CD4-positive, alpha-beta T cell treated with Interleukin-2 at 100 ng/mL for 4 hours (primary cell): ENCODE data around the gene ARRB1.
"Not testable (repeated sequence)": the region's sequence is repeated elsewhere in the genome, so short reads cannot be mapped to it uniquely, and the experiment has no call there.

Source experiments
- DNase-seq: peaks from one replicate; pipeline ENCODE4 v3.0.0-alpha.2; 2020; ENCODE audit warnings: low spot score

Gene ARRB1

GRCh38 chr11:75371949-75372876 lies 20.8 kb upstream of the ARRB1 start:
- DNase-seq, result no peak

- no peak for DNase-seq
These were observed 18.2 kb upstream of the ARRB1 start for GRCh38 chr11:75369560-75370255.

- not testable (repeated sequence) for DNase-seq
These were observed 15.4 kb upstream of the ARRB1 start for GRCh38 chr11:75366826-75367225.

- no peak for DNase-seq
These were observed 14.3 kb upstream of the ARRB1 start for GRCh38 chr11:75365711-75366181.

GRCh38 chr11:75362285-75362684 lies 10.8 kb upstream of the ARRB1 start:
- DNase-seq, result not testable (repeated sequence)

GRCh38 chr11:75356613-75357012 lies 5.2 kb upstream of the ARRB1 start:
- no peak for DNase-seq

GRCh38 chr11:75355051-75355450 lies 3.6 kb upstream of the ARRB1 start:
- no peak for DNase-seq

- no peak for DNase-seq
These were observed 1.2 kb upstream of the ARRB1 start for GRCh38 chr11:75352588-75353206.

- peak; percentile 58 for DNase-seq
These were observed 528 bp upstream of the ARRB1 start for GRCh38 chr11:75351791-75352587.

- DNase-seq, result peak; percentile 38
These were observed 519 bp downstream of the ARRB1 start for GRCh38 chr11:75350743-75351540.

GRCh38 chr11:75350122-75350742 lies 1.2 kb downstream of the ARRB1 start:
- no peak for DNase-seq

GRCh38 chr11:75349521-75350116 lies 1.8 kb downstream of the ARRB1 start:
- no peak for DNase-seq

- no peak for DNase-seq
These were observed 3.5 kb downstream of the ARRB1 start for GRCh38 chr11:75347781-75348566.

- DNase-seq, result no peak
These were observed 4.4 kb downstream of the ARRB1 start for GRCh38 chr11:75346912-75347647.

- DNase-seq, result no peak
These were observed 5.2 kb downstream of the ARRB1 start for GRCh38 chr11:75346296-75346695.

GRCh38 chr11:75345455-75346160 lies 5.9 kb downstream of the ARRB1 start:
- DNase-seq, result no peak

GRCh38 chr11:75344761-75345454 lies 6.6 kb downstream of the ARRB1 start:
- DNase-seq, result no peak
